ENCODE results near the gene ST3GAL3.
"Not testable (repeated sequence)": the region's sequence is repeated elsewhere in the genome, so short reads cannot be mapped to it uniquely, and the experiment has no call there.

ST3GAL3 gene

GRCh38 chr1:43819357-43819756 lies 112.0 kb downstream of the ST3GAL3 start:
- DNase-seq (ENCODE audit: low read depth in 2 of 2) = no peak

- no peak for DNase-seq (ENCODE audit: low read depth in 2 of 2)
These were observed 114.1 kb downstream of the ST3GAL3 start for GRCh38 chr1:43821471-43821870.

GRCh38 chr1:43822040-43822690 lies 114.8 kb downstream of the ST3GAL3 start:
- DNase-seq (ENCODE audit: low read depth in 2 of 2) = no peak

GRCh38 chr1:43824795-43825194 lies 117.5 kb downstream of the ST3GAL3 start:
- no peak for DNase-seq (ENCODE audit: low read depth in 2 of 2)

GRCh38 chr1:43828574-43828973 lies 121.2 kb downstream of the ST3GAL3 start:
- no peak for DNase-seq (ENCODE audit: low read depth in 2 of 2)

- DNase-seq (ENCODE audit: low read depth in 2 of 2) = no peak
These were observed 123.5 kb downstream of the ST3GAL3 start for GRCh38 chr1:43830802-43831201.

GRCh38 chr1:43831851-43832250 lies 124.5 kb downstream of the ST3GAL3 start:
- DNase-seq (ENCODE audit: low read depth in 2 of 2) = no peak

GRCh38 chr1:43832255-43832654 lies 124.9 kb downstream of the ST3GAL3 start:
- DNase-seq (ENCODE audit: low read depth in 2 of 2) = peak in 1 of 2 donors; percentile 12

- DNase-seq (ENCODE audit: low read depth in 2 of 2) = no peak
These were observed 125.7 kb downstream of the ST3GAL3 start for GRCh38 chr1:43832998-43833397.

- DNase-seq (ENCODE audit: low read depth in 2 of 2) = not testable (repeated sequence)
These were observed 126.6 kb downstream of the ST3GAL3 start for GRCh38 chr1:43833902-43834279.

GRCh38 chr1:43834280-43835081 lies 127.1 kb downstream of the ST3GAL3 start:
- peak; percentile 7 to 29 for DNase-seq (ENCODE audit: low read depth in 2 of 2)

GRCh38 chr1:43835082-43836021 lies 128.0 kb downstream of the ST3GAL3 start:
- DNase-seq (ENCODE audit: low read depth in 2 of 2) = no peak

GRCh38 chr1:43836267-43836951 lies 129.1 kb downstream of the ST3GAL3 start:
- peak; percentile 47 to 57 for DNase-seq (ENCODE audit: low read depth in 2 of 2)

GRCh38 chr1:43839056-43839455 lies 131.7 kb downstream of the ST3GAL3 start:
- DNase-seq (ENCODE audit: low read depth in 2 of 2) = no peak

- DNase-seq (ENCODE audit: low read depth in 2 of 2) = no peak
These were observed 134.2 kb downstream of the ST3GAL3 start for GRCh38 chr1:43841321-43842174.

GRCh38 chr1:43842175-43842498 lies 134.8 kb downstream of the ST3GAL3 start:
- DNase-seq (ENCODE audit: low read depth in 2 of 2) = no peak

GRCh38 chr1:43843684-43844083 lies 136.3 kb downstream of the ST3GAL3 start:
- no peak for DNase-seq (ENCODE audit: low read depth in 2 of 2)

- DNase-seq (ENCODE audit: low read depth in 2 of 2) = no peak
These were observed 136.8 kb downstream of the ST3GAL3 start for GRCh38 chr1:43844114-43844513.

- DNase-seq (ENCODE audit: low read depth in 2 of 2) = no peak
These were observed 140.0 kb downstream of the ST3GAL3 start for GRCh38 chr1:43847290-43847689.

- no peak for DNase-seq (ENCODE audit: low read depth in 2 of 2)
These were observed 140.5 kb downstream of the ST3GAL3 start for GRCh38 chr1:43847882-43848281.

- DNase-seq (ENCODE audit: low read depth in 2 of 2) = no peak
These were observed 142.3 kb downstream of the ST3GAL3 start for GRCh38 chr1:43849670-43850069.

All from stimulated activated CD4-positive, alpha-beta T cell treated with anti-CD3 and anti-CD28 coated beads, Interleukin-15, amount 100 ng/mL, for 48 hours (primary cell).